Tibial nerve (tissue), 4 donors: ENCODE results near the gene OSER1.

Source experiments
- CTCF ChIP-seq, 5 experiments: fragments of 200-600 bp in 3 of 5; fragments of 450-650 bp in 2 of 5; sonication (generic) in 3 of 5; IDR thresholded peaks; one replicate each; pipeline ENCODE4 v1.5.1; 2016 to 2019; ENCODE audit warnings: antibody characterized with exemption in 5 of 5, mild to moderate bottlenecking in 3 of 5, moderate library complexity in 2 of 5
- EP300 ChIP-seq, 2 donors: sonication (generic); formaldehyde crosslinking; IDR thresholded peaks; one replicate each; pipeline ENCODE4 v1.6.1; 2017; ENCODE audit warnings: antibody characterized with exemption in 2 of 2, mild to moderate bottlenecking in 1 of 2

- TF ChIP-seq EP300 (IDR thresholded peaks at IDR 0.05) (no peak), CTCF (IDR thresholded peaks at IDR 0.05) (no peak)
Observed at GRCh38 chr20:44255942-44256341, 45.4 kb upstream of the OSER1 start.
